NCI-H510A (cell line): ENCODE results near the gene DNAH1.

Source experiments
- DNase-seq: peaks from one replicate; lab custom pipeline; 2025; lab: John Stamatoyannopoulos, UW

The DNAH1 gene

DNA sequence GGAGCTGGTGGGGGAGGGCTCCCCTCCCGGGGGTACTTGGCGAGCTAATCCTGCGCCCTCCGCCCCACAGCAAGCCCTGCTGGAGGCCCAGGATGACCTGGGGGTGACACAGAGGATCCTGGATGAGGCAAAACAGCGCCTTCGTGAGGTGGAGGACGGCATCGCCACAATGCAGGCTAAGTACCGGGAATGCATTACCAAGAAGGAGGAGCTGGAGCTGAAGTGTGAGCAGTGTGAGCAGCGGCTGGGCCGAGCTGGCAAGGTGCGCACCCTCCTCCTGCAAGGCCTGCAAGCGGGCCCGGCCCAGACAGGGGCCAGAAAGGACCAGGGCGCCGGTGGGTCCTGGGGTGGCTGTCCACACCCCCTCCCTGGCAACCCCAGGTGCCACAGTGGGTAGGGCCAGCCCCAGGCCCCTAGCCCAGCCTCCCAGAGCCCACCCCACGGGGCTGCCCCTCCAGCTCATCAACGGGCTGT lies 72.3 kb downstream of the DNAH1 start:
- no peak for DNase-seq

- DNase-seq: no peak
Measured at GRCh38 chr3:52388933-52389332, 72.8 kb downstream of the DNAH1 start.

DNA sequence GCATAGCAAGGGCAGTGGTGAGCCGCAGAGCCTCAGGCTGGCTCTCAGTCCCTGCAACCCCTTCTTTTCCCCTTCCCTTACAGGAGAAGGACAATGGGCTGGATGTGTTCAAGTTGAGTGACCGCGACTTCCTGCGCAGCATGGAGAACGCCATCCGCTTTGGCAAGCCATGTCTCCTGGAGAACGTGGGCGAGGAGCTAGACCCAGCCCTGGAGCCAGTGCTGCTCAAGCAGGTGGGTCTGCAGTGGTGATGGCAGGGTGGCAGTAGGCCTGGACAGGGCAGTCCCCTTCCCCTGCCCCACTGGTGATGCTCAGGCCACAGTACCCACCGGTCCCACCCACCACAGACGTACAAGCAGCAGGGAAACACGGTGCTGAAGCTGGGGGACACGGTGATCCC lies 75.0 kb downstream of the DNAH1 start:
- DNase-seq: no peak

DNA sequence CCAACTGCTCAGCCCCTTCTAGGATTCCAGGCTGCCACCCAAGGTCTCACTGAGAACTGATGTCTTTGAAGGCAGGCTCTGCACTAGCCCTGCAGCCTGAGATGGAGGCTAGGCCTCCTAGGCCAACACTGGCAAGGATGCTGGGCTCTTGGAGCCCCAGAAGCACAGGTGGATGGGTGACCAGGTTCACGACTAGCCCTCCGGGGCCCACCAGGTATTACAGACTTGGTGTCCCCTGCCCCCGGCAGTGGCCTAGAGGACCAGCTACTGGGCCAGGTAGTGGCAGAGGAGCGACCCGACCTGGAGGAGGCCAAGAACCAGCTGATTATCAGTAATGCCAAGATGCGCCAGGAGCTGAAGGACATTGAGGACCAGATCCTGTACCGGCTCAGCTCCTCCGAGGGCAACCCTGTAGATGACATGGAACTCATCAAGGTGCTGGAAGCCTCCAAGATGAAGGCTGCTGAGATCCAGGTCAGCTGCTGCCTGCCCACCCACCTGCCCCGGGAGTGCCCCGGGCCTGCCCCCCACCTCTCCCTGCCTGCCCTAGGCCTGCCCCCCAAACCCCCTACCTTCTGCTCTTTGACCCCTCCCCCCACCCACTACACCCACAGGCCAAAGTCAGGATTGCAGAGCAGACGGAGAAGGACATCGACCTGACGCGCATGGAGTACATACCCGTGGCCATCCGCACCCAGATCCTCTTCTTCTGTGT lies 76.3 kb downstream of the DNAH1 start:
- no peak for DNase-seq

- DNase-seq: no peak
Measured at GRCh38 chr3:52393131-52393807, 77.2 kb downstream of the DNAH1 start.

DNA sequence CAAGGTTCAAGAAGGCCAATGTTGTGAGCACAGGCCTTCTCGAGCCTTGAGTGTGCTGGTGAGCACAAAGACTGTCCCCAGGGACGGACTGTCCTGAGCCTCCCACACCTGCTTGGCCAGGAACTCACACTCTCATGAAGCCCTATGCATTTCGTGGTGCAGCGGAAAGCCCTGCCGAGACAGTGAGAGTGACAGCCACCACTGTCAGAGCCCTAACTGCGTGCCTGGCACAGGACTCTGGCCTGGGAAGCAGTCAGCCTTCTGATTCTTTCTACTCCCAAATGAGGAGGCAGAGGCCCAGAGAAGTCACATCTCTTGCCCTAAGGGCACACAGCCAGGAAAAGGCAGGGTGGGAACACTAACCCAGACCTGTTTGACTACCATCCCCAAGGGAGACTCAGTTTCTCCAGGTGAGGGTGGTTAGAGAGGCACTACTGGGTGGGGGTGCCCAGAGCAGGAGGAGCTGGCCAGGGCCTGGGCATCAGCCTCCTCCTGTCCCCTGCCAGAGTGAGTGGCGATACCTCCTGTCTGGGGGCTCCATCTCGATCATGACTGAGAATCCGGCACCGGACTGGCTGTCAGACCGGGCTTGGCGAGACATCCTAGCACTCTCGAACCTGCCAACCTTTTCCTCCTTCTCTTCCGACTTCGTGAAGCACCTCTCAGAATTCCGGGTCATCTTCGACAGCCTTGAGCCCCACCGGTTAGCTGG lies 78.0 kb downstream of the DNAH1 start:
- DNase-seq: no peak

- DNase-seq: no peak
Measured at GRCh38 chr3:52394751-52395502, 78.8 kb downstream of the DNAH1 start.

GRCh38 chr3:52395503-52395865 lies 79.4 kb downstream of the DNAH1 start:
- DNase-seq: no peak

- DNase-seq: no peak
Measured at GRCh38 chr3:52396011-52396906, 80.1 kb downstream of the DNAH1 start.

GRCh38 chr3:52396907-52397591 lies 80.9 kb downstream of the DNAH1 start:
- DNase-seq: no peak

DNA sequence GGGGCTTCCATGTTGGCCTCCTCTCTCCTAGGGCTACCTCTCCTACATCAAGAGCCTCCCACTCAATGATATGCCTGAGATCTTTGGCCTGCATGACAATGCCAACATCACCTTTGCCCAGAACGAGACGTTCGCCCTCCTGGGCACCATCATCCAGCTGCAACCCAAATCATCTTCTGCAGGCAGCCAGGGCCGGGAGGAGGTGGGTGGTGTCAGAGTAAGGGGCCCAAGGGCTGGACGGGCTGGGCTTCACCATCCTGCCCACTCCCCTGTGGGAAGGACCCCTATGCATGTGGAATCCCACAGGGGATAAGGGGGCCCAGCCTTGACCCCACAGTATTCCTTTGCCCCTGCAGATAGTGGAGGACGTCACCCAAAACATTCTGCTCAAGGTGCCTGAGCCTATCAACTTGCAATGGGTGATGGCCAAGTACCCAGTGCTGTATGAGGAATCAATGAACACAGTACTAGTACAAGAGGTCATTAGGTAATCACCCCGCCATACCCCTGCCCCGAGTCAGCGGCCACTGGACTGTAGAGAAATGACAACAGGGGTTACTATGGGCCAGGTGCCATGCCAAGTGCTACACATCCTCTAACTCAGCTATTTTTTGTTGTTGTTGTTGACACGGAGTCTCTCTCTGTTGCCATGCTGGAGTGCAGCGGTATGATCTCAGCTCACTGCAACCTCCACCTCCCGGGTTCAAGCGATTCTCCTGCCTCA lies 81.7 kb downstream of the DNAH1 start:
- DNase-seq: no peak

- no peak for DNase-seq
Measured at GRCh38 chr3:52398670-52399081, 82.6 kb downstream of the DNAH1 start.

DNA sequence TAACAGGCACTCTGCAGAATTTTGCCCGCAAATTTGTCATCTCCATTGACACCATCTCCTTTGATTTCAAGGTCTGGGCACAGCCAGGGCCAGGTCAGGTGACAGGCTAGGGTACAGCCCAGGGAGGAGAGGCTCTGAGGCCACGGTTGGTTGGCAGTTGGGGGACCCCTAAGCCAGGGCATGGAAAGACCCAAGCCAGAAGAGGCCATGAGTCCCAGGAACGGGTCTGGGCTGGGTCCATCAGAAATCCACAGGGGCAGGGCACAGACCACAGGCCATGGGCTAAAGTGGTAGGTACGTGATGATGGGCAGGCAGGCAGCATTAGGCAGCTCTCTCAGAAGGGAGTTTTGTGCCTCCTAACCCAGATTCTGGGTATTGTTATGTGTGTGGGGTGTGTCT lies 83.0 kb downstream of the DNAH1 start:
- no peak for DNase-seq

GRCh38 chr3:52399593-52399992 lies 83.5 kb downstream of the DNAH1 start:
- DNase-seq: no peak

- no peak for DNase-seq
Measured at GRCh38 chr3:52400275-52400793, 84.2 kb downstream of the DNAH1 start.

- DNase-seq: no peak
Measured at GRCh38 chr3:52401021-52401420, 84.9 kb downstream of the DNAH1 start.

DNA sequence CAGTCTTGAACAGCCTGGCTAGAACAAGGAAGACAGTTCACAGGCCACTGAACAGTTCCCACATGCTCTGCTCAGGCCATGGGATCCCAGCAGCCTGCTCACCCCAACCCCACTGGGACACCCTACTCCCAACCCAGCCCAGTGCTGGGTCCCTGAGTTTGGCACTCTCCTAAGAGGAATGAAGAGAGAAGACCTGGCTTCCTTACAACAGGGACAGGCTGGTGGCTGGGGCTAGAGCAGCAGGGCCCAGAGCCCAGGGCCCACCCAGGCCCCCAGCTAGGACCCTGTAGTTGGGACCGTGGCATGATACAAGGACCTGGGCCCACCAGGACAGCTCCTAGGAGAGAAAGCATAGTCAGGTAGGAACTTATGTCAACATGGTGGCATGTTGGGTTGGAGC lies 85.4 kb downstream of the DNAH1 start:
- no peak for DNase-seq

DNA sequence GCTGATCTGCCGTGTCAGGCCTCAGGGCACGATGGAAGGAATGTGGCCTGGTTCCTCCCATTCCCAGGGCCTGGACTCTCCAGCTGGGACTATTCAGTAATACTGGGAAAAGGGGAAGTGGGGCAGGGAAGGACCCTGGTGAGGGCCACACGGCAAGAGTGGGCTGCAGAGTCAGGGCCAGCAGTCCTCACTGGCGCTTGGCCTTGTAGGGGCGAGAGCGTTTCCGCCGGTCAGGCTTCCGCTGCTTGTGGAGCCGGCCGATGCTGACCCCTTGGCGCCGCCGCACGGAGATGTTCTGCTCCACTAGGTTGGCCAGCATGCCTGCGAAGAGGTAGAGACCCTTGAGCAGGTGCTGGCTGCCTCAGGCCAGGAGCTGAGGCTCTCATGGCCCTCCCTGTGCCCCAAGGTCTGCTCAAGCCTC lies 86.0 kb downstream of the DNAH1 start:
- no peak for DNase-seq

GRCh38 chr3:52402706-52403270 lies 86.7 kb downstream of the DNAH1 start:
- no peak for DNase-seq
